ENCODE data around the gene GREB1L.
"Not testable (repeated sequence)": the region's sequence is repeated elsewhere in the genome, so short reads cannot be mapped to it uniquely, and the experiment has no call there.

DNA sequence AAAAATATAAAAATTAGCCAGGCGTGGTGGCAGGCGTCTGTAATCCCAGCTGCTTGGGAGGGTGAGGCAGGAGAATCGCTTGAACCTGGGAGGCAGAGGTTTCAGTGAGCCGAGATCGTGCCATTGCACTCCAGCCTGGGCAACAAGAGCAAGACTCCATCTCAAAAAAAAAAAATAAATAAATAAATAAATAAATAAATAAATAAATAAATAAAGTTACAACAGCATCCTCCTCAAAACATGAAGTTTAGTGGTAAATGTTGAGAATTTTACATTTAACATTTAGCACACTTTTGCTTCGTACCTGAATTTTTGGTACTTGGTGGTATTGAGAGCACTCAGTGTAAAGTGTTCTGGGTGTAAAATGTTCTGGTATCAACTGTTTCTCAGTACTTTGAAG, 36.2 kb downstream of the GREB1L start:
- TF ChIP-seq, protein P1, sequence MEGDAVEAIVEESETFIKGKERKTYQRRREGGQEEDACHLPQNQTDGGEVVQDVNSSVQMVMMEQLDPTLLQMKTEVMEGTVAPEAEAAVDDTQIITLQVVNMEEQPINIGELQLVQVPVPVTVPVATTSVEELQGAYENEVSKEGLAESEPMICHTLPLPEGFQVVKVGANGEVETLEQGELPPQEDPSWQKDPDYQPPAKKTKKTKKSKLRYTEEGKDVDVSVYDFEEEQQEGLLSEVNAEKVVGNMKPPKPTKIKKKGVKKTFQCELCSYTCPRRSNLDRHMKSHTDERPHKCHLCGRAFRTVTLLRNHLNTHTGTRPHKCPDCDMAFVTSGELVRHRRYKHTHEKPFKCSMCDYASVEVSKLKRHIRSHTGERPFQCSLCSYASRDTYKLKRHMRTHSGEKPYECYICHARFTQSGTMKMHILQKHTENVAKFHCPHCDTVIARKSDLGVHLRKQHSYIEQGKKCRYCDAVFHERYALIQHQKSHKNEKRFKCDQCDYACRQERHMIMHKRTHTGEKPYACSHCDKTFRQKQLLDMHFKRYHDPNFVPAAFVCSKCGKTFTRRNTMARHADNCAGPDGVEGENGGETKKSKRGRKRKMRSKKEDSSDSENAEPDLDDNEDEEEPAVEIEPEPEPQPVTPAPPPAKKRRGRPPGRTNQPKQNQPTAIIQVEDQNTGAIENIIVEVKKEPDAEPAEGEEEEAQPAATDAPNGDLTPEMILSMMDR (IDR thresholded peaks at IDR 0.05 in 2 of 3, conservative IDR thresholded peaks at IDR 0.05 in 1 of 3; ENCODE audit: control insufficient read depth in 2 of 3, extremely low read depth in 1 of 3, insufficient read depth in 1 of 3, low read depth in 3 of 3, low read length in 3 of 3): not testable (repeated sequence)
- not testable (repeated sequence) for TF ChIP-seq YY1 (IDR thresholded peaks at IDR 0.05; ENCODE audit: low read depth, low read length); TAF1 (IDR thresholded peaks at IDR 0.05; ENCODE audit: borderline replicate concordance, low read depth, low read length); ZNF274 (IDR thresholded peaks at IDR 0.05; ENCODE audit: insufficient read depth, insufficient read length)

Data from GM12878 (cell line).